CD1c-positive myeloid dendritic cell (primary cell): Measurements from ENCODE around the gene NRK.
"Not testable (repeated sequence)": the region's sequence is repeated elsewhere in the genome, so short reads cannot be mapped to it uniquely, and the experiment has no call there.

ENCODE experiments used
- DNase-seq: peaks from one replicate; pipeline ENCODE4 v3.0.0-alpha.2; 2016; ENCODE audit errors: extremely low spot score

Gene NRK

DNA sequence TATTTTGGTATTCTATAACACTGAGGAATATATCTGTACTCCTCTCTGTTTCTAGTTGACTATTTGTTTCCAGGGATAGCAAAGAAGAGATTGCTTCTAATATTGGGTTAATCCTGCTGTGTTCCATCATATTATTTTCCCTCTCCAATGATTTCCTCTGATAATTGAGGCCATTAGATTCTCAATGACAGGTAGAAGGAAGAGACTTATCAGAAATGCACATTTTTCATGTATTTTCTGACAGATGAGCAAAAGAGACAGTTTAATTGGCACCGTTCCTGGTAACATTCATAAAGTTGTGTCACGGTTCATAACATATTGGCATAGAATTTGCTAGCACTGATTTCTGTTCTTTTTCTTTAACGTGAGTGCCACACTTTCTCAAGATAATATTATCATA, 58.2 kb downstream of the NRK start:
- DNase-seq = no peak

DNA sequence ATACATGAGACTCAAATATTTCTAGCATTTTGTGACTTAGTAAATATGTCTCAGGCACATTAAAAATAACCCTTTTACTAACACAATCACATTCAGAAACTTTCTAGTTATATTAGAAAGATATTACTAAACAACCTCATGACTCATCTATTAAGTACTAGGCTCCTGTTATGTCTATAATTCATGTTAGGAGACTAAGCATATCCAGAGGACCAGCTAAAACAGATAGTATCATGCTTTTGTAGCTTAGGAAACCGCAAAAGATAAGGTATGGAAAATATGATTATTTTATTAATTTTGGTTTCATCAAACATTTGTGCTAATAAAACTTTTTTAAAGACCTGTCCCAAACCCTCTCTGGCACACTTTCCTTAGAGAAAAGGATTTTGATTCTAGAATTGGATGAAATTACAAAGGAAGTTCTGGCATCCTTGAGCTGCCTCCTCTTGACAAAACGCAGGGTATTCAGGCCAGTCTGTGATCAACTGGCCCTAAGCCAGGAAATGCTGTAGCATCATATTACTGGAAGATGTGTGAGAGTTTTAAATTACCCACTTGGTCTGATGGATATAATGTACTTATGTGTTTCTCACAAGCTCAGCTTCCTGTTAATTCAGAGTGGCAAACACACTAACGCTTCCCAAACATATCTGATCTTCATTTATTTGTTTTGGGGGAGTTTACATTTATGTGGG, 60.4 kb downstream of the NRK start:
- DNase-seq = no peak

DNA sequence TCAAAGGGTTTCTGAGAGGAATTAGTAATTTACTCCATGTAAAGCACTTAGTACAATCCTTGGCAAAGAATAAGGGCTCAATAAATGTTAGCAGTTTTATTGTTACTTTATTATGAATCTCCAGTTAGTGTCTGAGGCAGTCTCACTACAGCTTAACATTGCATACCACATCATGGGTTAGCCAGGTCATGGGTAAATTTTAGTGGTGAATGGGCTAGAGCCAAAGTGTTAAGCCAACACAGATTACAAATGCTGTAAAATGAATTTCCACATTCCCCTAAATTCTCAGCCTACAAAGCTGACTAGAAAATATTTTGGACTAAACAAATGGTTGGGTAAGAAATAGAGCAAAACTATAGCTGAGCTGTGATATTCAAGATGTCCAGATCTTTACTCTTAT, 72.4 kb downstream of the NRK start:
- DNase-seq = no peak

- DNase-seq = no peak
Measured at GRCh38 chrX:105909576-105909975, 87.2 kb downstream of the NRK start.

DNA sequence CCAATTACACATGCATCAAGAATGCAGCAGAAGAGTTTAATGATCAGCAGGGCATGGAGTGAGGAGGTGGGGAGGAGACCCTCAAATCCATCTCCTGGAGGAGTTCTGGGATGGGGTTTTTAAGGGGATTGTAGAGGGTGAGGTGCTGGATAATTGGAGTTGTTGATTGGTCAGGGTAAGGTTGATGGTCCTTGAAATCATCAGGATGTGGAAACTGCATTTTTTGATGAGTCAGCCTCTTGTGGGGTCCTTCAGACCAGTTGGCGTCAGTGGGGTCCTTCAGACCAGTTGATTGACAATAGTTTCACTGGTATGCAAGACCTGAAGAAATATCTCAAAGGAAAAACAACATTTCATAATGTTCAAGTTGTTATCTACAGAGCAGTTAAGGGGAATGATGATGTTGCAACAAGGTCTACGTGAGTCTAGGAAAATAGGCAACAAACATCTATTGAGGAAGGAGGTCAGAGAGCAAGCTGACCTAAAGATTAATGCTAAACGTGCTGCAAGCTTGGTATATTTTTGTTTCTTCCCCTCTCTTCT, 88.3 kb downstream of the NRK start:
- no peak for DNase-seq

DNA sequence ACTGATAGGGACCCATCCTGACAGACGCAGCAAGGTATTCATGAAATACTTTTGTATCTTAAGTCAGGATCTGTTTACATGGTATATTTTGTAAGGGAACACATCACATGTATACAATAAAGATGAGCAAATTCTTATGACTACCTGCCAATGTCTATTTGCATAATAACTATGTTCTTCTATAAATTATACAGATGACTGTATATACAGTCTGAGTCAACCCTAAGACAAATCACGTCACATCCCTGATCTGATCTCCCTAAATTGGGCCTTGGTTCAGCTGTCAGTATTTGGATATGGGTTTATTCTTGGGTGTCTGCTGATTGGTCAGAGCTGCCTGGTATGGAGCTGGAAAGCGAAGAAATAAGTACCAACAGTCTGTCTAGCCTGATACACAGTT, 122.9 kb downstream of the NRK start:
- DNase-seq = no peak

DNA sequence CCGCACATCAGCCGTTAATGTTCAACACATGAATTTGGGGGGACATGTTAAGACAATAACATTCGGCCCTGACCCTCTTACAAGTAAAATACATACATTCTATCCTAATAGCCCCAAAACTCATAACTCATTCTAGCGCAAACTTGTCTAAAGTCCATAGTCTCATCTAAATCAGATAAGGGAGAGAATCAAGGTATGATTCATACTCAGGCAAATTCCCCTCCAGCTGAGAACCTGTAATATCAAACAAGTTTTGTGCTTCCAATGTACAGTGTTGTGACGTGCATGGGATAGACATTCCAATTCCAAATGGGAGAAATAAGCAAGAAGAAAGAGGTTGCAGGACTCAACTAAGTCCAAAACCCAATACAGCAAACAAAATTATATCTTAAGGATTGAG, 147.1 kb downstream of the NRK start:
- DNase-seq = no peak

GRCh38 chrX:105972690-105973386, 150.5 kb downstream of the NRK start:
- no peak for DNase-seq

- no peak for DNase-seq
Measured at GRCh38 chrX:105973387-105973739, 151.0 kb downstream of the NRK start.

DNA sequence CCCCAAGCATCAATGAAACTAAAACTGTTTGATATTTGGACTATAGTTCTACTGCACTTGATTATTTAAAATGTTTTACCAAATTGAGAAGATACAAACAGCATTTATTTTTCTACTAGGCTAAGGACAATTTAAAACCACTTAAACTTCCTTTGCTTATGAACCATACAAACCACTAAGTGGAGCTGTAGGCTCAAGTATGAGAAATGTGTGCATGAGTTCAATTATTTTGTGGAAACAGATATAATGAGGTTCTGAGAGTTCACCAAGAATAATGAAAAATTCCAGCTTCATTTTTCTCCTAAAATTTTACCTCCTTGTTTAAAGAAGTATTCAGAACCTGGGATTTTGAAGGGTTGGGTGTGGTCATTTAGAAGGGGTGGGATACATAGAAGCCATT, 153.0 kb downstream of the NRK start:
- no peak for DNase-seq

GRCh38 chrX:105981772-105982485, 159.6 kb downstream of the NRK start:
- DNase-seq = no peak

DNA sequence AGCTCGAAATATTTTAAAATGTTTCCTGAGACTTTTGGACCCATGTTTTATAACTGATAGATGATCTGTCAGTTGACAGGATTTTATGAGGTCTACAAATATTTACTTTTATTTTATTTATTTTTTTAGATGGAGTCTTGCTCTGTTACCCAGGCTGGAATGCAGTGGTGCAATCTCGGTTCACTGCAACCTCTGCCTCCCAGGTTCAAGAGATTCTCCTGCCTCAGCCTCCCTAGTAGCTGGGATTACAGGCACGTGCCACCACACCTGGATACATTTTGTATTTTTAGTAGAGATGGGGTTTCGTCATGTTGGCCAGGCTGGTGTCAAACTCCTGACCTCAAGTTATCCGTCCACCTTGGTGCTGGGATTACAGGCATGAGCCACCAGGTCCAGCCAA, 166.1 kb downstream of the NRK start:
- DNase-seq = not testable (repeated sequence)

DNA sequence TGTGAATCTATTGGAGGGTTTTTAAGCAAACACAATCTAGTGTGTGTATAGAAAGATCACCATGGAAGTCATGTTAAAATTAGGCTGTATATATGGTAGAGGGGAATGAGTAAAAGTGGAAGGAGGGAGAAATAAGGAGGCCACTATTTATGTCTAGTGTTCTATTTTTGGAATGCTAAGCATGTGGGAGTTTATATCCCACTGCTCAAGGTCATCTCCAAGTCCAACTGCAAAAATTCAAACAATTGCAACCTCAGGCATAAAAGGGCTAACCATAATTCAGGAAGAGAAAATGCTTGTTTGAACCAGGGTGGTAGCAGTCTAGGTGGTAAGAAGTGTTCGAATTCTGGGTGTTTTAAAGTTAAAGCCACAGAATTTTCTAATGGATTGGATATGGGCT, 177.0 kb downstream of the NRK start:
- DNase-seq = no peak

- no peak for DNase-seq
Measured at GRCh38 chrX:106000203-106000602, 177.9 kb downstream of the NRK start.

DNA sequence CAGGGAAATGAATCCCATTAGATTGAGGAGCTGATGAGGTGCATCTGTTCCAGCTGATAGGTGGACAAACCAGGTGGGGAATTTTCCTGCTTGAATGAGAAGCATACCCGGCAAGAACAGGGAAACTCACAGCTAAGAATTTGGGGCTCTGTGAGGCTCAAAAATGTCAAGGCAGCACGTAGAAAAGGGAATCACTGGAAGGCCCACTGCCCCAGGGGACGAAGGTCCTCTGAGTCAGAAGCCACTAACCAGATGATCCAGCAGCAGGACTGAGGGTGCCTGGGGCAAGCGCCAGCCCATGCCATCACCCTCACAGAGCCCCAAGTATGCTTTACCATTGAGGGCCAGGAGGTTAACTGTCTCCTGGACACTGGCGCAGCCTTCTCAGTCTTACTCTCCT, 178.3 kb downstream of the NRK start:
- not testable (repeated sequence) for DNase-seq

DNA sequence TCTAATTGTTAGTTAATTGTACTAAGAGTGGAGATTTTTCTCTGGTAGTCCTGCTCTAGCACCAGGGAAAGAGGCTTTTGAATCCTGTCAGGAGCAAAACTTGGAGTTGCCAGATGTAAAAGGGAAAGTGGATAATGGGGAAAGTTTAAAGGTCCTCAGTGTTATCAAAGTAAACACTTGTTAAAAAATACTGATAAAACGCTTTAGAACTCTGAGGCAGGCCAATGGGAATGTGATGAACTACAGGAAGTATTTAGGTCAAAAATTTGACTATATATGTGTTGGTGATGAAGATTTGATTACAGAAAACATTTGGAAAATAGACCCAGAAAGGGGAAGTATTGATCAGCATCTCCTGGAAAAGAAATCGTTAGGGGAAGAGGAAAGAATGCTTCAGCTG, 183.3 kb downstream of the NRK start:
- DNase-seq = no peak

GRCh38 chrX:106007815-106008214, 185.5 kb downstream of the NRK start:
- no peak for DNase-seq
